Amniotic epithelial cell (primary cell): Measurements from ENCODE around the gene DYNC1I2.
"Not testable (repeated sequence)": the region's sequence is repeated elsewhere in the genome, so short reads cannot be mapped to it uniquely, and the experiment has no call there.

Experiments used
- DNase-seq: peaks from one replicate; pipeline ENCODE4 v3.0.0-alpha.2; 2010; ENCODE audit warnings: low read depth

Gene DYNC1I2

GRCh38 chr2:171774581-171774980 lies 87.3 kb downstream of the DYNC1I2 start:
- DNase-seq = not testable (repeated sequence)

GRCh38 chr2:171778515-171778914 lies 91.2 kb downstream of the DYNC1I2 start:
- DNase-seq = no peak

GRCh38 chr2:171785450-171785849 lies 98.2 kb downstream of the DYNC1I2 start:
- DNase-seq = peak; percentile 21

GRCh38 chr2:171787333-171788072 lies 100.2 kb downstream of the DYNC1I2 start:
- DNase-seq = no peak

- DNase-seq = no peak
These were observed 101.2 kb downstream of the DYNC1I2 start for GRCh38 chr2:171788316-171788993.

- no peak for DNase-seq
These were observed 102.7 kb downstream of the DYNC1I2 start for GRCh38 chr2:171789956-171790355.

- DNase-seq = no peak
These were observed 104.1 kb downstream of the DYNC1I2 start for GRCh38 chr2:171791361-171791760.

- DNase-seq = no peak
These were observed 104.9 kb downstream of the DYNC1I2 start for GRCh38 chr2:171792157-171792556.

GRCh38 chr2:171792886-171793580 lies 105.8 kb downstream of the DYNC1I2 start:
- no peak for DNase-seq

- DNase-seq = no peak
These were observed 106.7 kb downstream of the DYNC1I2 start for GRCh38 chr2:171793691-171794678.

GRCh38 chr2:171794918-171795317 lies 107.6 kb downstream of the DYNC1I2 start:
- no peak for DNase-seq
